Small intestine (tissue), 7 donors: ENCODE data around the gene SLC8A3. TPM values are rescaled to one million over a fixed set of nuclear protein-coding genes. Genes with fewer than 3 reads are reported as not detected.
A peak's percentile ranks its signal among the peaks of the same experiment; 100 is the strongest.

Experiments
- DNase-seq, 2 donors: peaks; one replicate each; pipeline versions ENCODE4 v3.0.0 to v3.0.0-alpha.2; 2013
- FAIRE-seq: peaks from 2 replicates; lab custom pipeline; 2012; peaks lifted over from hg19 to GRCh38; lab: Jason Lieb, UNC
- H3K27ac ChIP-seq, 3 donors: one replicate each; pipeline ENCODE4 v1.5.1; 2013; ENCODE audit warnings: low read length in 2 of 3, mild to moderate bottlenecking in 2 of 3, control low read depth in 1 of 3, inconsistent platforms in 1 of 3, low read depth in 1 of 3, moderate library complexity in 1 of 3
- H3K27me3 ChIP-seq, 3 donors: one replicate each; pipeline ENCODE4 v1.6.1; 2013; ENCODE audit warnings: low read length in 3 of 3, inconsistent platforms in 1 of 3; ENCODE audit not compliant: control insufficient read depth in 3 of 3, insufficient read depth in 3 of 3
- H3K36me3 ChIP-seq, 3 donors: one replicate each; pipeline ENCODE4 v1.6.1; 2013; ENCODE audit warnings: low read length in 3 of 3, inconsistent platforms in 1 of 3, low read depth in 1 of 3, mild to moderate bottlenecking in 1 of 3, moderate library complexity in 1 of 3; ENCODE audit not compliant: control insufficient read depth in 3 of 3, insufficient read depth in 2 of 3
- H3K4me1 ChIP-seq, 3 donors: one replicate each; pipeline ENCODE4 v1.6.1; 2013; ENCODE audit warnings: low read length in 2 of 3, inconsistent platforms in 1 of 3, low read depth in 1 of 3, mild to moderate bottlenecking in 1 of 3, moderate library complexity in 1 of 3; ENCODE audit not compliant: control insufficient read depth in 3 of 3, insufficient read depth in 2 of 3
- H3K4me3 ChIP-seq, 3 donors: one replicate each; pipeline ENCODE4 v1.5.1; 2013; ENCODE audit warnings: low read length in 3 of 3, control low read depth in 1 of 3, inconsistent platforms in 1 of 3, low read depth in 1 of 3, mild to moderate bottlenecking in 1 of 3, moderate library complexity in 1 of 3
- H3K9me3 ChIP-seq, 2 donors: one replicate each; pipeline ENCODE4 v1.6.1; 2013; ENCODE audit warnings: low read depth in 1 of 2, low read length in 1 of 2; ENCODE audit not compliant: control insufficient read depth in 2 of 2, insufficient read depth in 1 of 2
- WGBS, 3 donors: extraction: QIAGEN DNeasy Blood & Tissue Kit; methylation state at CpG; one replicate each; pipeline ENCODE4 v1.1.7; 2013; 5-methylcytosine and 5-hydroxymethylcytosine counted together
- polyA plus RNA-seq, 4 donors: library from polyadenylated mRNA; stranded (reverse) in 3 of 4; unstranded in 1 of 4; fragments of 200-250 nt in 3 of 4; fragments of 120-200 nt in 1 of 4; gene quantifications; one replicate each; pipeline versions ENCODE4 v1.2.1 to v1.2.3, GENCODE V29; 2013
- donor health status: healthy with polysubstance abuse.
- donor health status: control.
- donor health status: control.
- donor health status: Bipolar disorder and iron deficiency.
- donor health status: healthy.

The SLC8A3 gene
- polyA plus RNA-seq, 4 donors, result 0.22 to 0.24 TPM; not detected in 2

DNA sequence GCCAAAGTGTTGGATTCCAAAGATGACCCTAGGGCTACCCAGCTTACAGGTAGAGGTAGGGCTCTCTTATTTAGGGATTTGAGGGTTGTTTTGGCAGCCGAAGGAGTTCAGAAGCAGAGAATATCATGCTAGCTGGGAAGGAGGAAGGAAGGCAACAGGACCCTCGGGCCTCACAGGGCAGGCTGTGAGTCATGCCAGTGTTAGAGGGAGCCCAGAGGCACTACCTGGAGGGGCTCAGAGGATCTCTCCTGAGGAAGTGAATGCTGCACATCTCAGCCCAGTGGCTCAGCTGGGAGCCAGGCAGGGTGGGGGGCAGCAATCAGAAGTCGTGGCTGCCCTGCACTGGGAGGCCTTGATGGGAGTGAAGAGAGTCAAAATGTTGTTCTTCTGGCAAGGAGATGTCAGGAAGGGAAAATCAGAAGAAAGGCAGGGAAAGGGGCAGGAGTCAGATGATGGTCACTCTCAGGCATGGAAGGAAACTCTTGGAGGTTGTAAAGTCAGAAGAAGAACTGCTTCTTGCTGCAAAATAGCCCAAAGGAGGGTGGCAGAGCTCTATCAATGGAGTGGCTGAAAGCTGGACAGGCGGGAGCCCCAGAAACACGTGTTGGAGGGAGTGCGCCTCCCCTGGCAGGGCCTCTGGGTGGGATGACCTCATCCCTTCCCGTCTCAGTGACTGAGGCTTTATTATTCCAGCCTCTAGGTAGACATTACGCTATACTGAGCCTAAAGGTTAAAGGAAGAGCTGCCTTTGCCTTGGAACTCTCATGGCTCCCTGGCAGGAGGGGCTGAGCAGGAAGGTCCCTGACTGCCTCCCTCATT, 168.2 kb downstream of the SLC8A3 start:
- Histone ChIP-seq H3K4me1 (no peaks in the 10 kb centered on the region), H3K4me3 (no peak overlapping the region), H3K36me3 (no peaks in the 10 kb centered on the region), H3K27ac (no peak overlapping the region), H3K9me3 (no peaks in the 10 kb centered on the region), H3K27me3 (no peaks in the 10 kb centered on the region)
- FAIRE-seq (no peak), DNase-seq (no peak)
- 70 to 75% (median 75%) methylated on average over 8 of the region's 8 CpGs for WGBS, 3 donors

DNA sequence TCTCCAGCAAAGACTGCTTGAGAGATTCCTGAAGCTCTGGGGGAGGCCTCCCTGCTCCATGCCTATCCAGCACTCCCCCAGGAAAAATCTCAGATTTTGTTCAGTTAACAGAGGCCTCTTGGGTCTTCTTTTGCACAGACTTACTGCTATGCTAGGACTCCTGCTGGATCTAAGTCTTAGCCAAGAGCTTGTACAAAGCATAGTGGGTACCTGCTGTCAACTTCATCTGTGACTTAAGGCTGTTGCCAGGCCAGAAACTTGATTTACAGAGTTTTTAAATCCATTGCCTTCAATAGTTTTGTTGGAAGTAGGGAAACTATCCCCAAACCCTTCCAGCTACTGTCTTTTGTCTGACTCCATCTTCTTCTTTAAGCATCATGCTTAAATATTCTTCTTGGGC, 169.1 kb downstream of the SLC8A3 start:
- FAIRE-seq, result no peak
- H3K36me3 ChIP-seq, result no peaks in the 10 kb centered on the region
- no peak for DNase-seq
- H3K9me3 ChIP-seq, result no peaks in the 10 kb centered on the region
- no peak overlapping the region for H3K27ac ChIP-seq
- no peaks in the 10 kb centered on the region for H3K4me1 ChIP-seq
- no peak overlapping the region for H3K4me3 ChIP-seq
- no peaks in the 10 kb centered on the region for H3K27me3 ChIP-seq

- 19 to 37% (median 32%) methylated on average over 9 of the region's 9 CpGs for WGBS, 3 donors
- Histone ChIP-seq H3K9me3 (no peaks in the 10 kb centered on the region), H3K4me1 (no peaks in the 10 kb centered on the region), H3K27me3 (no peaks in the 10 kb centered on the region), H3K36me3 (no peaks in the 10 kb centered on the region), H3K27ac (peak overlapping the region in 1 of 3 donors; percentile 26), H3K4me3 (no peak overlapping the region)
- no peak for FAIRE-seq
- peak; percentile 35 to 58 for DNase-seq
Observed at GRCh38 chr14:70018713-70019211, 170.0 kb downstream of the SLC8A3 start.

GRCh38 chr14:70018230-70018629, 170.5 kb downstream of the SLC8A3 start:
- H3K4me3 ChIP-seq, result no peak overlapping the region

DNA sequence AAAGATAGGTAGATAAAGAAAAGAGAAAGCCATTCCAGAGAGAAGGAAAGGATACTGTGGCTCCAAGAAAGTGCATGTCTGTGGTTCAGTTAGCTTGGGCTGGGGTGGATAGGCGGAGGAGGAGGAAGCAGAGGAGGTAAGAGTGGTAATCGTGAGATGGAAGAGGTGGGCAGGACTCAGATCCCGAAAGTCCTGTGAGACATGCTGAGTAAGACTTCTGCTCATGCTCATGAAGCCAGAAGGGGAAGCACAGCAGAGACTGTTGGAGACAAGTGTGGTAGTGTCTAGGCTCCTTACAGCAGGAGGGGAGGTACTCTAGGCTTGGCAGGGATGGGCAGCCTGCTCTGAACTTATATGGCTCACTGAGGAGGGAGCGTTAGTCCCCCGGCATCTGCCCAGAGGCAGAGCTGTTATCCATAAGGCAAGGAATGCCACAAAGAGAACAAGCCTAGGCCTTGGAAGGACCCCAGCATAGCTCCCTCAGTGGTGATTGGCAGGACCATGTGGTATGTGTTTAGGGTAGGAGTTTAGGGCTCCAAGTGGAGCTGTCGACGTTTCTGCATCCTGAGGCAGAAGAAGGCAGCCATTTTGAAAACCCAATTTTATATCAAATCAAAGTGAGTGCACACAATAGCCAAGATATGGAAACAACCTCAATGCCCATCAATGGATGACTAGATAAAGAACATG, 174.2 kb downstream of the SLC8A3 start:
- 84 to 87% (median 85%) methylated on average over 7 of the region's 7 CpGs for WGBS, 3 donors
- H3K4me1 ChIP-seq, result no peaks in the 10 kb centered on the region
- no peaks in the 10 kb centered on the region for H3K36me3 ChIP-seq

More at GRCh38 chr14:70018230-70018629, 170.5 kb downstream of the SLC8A3 start:
- no peaks in the 10 kb centered on the region for H3K9me3 ChIP-seq
- no peaks in the 10 kb centered on the region for H3K27me3 ChIP-seq
- FAIRE-seq, result no peak
- H3K4me1 ChIP-seq, result no peaks in the 10 kb centered on the region
- H3K36me3 ChIP-seq, result no peaks in the 10 kb centered on the region
- 78 to 95% (median 78%) methylated on average over 2 of the region's 2 CpGs for WGBS, 3 donors
- peak overlapping the region in 1 of 3 donors; percentile 26 for H3K27ac ChIP-seq
- no peak for DNase-seq

GRCh38 chr14:70013271-70013873, 175.4 kb downstream of the SLC8A3 start:
- DNase-seq (peak; percentile 41 to 59), FAIRE-seq (no peak)
- 64 to 69% (median 66%) methylated on average over 2 of the region's 2 CpGs for WGBS, 3 donors
- H3K27me3 ChIP-seq, result no peaks in the 10 kb centered on the region
- H3K36me3 ChIP-seq, result no peaks in the 10 kb centered on the region
- no peak overlapping the region for H3K27ac ChIP-seq
- no peaks in the 10 kb centered on the region for H3K4me1 ChIP-seq
- no peaks in the 10 kb centered on the region for H3K9me3 ChIP-seq
- no peak overlapping the region for H3K4me3 ChIP-seq

More for the DNA sequence above, 174.2 kb downstream of the SLC8A3 start:
- Histone ChIP-seq H3K9me3 (no peaks in the 10 kb centered on the region), H3K27me3 (no peaks in the 10 kb centered on the region), H3K27ac (no peak overlapping the region), H3K4me3 (no peak overlapping the region)
- DNase-seq, result no peak
- no peak for FAIRE-seq

DNA sequence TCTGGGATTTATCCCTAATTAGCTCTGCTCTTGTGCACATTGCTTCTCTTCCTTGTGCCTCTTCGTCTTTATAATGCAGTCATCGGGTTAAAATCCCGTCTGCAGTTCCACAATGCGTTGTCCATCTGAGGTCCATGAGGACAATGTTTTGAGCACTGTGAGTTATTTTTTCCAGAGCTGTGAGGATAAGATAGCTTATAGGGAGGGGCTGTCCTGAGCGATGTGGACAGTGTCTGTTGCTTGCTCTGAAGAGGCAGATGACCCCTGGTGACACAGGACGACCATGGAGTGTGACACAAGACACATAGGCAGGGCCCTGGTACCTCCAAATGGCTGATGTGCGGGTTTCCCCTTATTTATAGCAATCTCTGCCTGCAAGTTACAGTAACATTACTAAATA, 177.0 kb downstream of the SLC8A3 start:
- no peak overlapping the region for H3K4me3 ChIP-seq
- H3K4me1 ChIP-seq, result no peaks in the 10 kb centered on the region
- H3K9me3 ChIP-seq, result no peaks in the 10 kb centered on the region
- H3K27me3 ChIP-seq, result no peaks in the 10 kb centered on the region
- FAIRE-seq, result no peak
- WGBS, 3 donors, result 89 to 90% (median 90%) methylated on average over 7 of the region's 7 CpGs
- no peaks in the 10 kb centered on the region for H3K36me3 ChIP-seq
- DNase-seq, result no peak
- H3K27ac ChIP-seq, result no peak overlapping the region

DNA sequence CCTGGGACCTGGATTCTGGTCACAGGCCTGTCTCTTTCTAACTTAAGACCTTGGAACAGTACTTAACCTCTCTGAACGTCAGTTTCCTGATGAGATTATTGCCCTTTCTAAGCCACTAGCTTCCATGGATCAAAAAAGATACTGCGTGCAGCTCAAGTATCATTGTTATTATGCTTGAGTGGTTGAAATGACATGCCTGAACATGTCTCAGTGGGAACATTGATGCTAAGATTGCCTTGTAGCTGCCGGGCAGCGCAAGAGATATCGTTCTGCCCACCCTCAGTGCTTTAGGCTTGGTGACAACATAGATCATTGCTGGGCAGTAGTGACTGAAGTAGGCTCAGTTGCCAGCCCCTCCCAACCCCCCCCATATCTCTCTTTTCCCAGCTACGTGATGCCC, 177.7 kb downstream of the SLC8A3 start:
- Histone ChIP-seq H3K27ac (no peak overlapping the region), H3K27me3 (no peaks in the 10 kb centered on the region), H3K9me3 (no peaks in the 10 kb centered on the region), H3K36me3 (no peaks in the 10 kb centered on the region), H3K4me1 (no peaks in the 10 kb centered on the region), H3K4me3 (no peak overlapping the region)
- 83 to 93% (median 91%) methylated on average over 6 of the region's 6 CpGs for WGBS, 3 donors
- DNase-seq (no peak), FAIRE-seq (no peak)
